CD4-positive, alpha-beta T cell treated with Interleukin-4 for 4 hours (primary cell): Measurements from ENCODE around the gene NSUN3.
"Not testable (repeated sequence)": the region's sequence is repeated elsewhere in the genome, so short reads cannot be mapped to it uniquely, and the experiment has no call there.

Source experiments
- DNase-seq: peaks from one replicate; pipeline ENCODE4 v3.0.0-alpha.2; 2020

The NSUN3 gene

GRCh38 chr3:94062513-94063404, at the start of gene NSUN3, which contains the start of gene DHFR2:
NSUN3 (plus strand) TSS chr3:94063061; CDS start chr3:94063127, 66 bp downstream.
DHFR2 (minus strand) TSS chr3:94062916; CDS start chr3:94061511, 1,405 bp downstream.
- peak; percentile 93 for DNase-seq

- no peak for DNase-seq
These were observed 47.8 kb upstream of the NSUN3 start for GRCh38 chr3:94015025-94015424.

- no peak for DNase-seq
These were observed 43.2 kb upstream of the NSUN3 start for GRCh38 chr3:94019659-94020058.

- no peak for DNase-seq
These were observed 42.6 kb upstream of the NSUN3 start for GRCh38 chr3:94020293-94020692.

GRCh38 chr3:94024385-94024784, 38.5 kb upstream of the NSUN3 start:
- no peak for DNase-seq

- no peak for DNase-seq
These were observed 36.2 kb upstream of the NSUN3 start for GRCh38 chr3:94026623-94027022.

GRCh38 chr3:94028093-94028837, 34.6 kb upstream of the NSUN3 start, which contains the start of gene STX19:
STX19 (minus strand) TSS chr3:94028597; CDS start chr3:94015269, 13,328 bp downstream.
- DNase-seq: no peak

GRCh38 chr3:94036909-94037507, 25.9 kb upstream of the NSUN3 start:
- DNase-seq: peak; percentile 21

- no peak for DNase-seq
These were observed 19.6 kb upstream of the NSUN3 start for GRCh38 chr3:94043285-94043684.

GRCh38 chr3:94044100-94044936, 18.5 kb upstream of the NSUN3 start:
- DNase-seq: not testable (repeated sequence)

- DNase-seq: no peak
These were observed 16.3 kb upstream of the NSUN3 start for GRCh38 chr3:94046533-94046932.

GRCh38 chr3:94049267-94049666, 13.6 kb upstream of the NSUN3 start:
- no peak for DNase-seq

- DNase-seq: no peak
These were observed 12.3 kb upstream of the NSUN3 start for GRCh38 chr3:94050546-94050945.

GRCh38 chr3:94061297-94061696, 1.6 kb upstream of the NSUN3 start:
- DNase-seq: no peak

- DNase-seq: no peak
These were observed 747 bp downstream of the NSUN3 start for GRCh38 chr3:94063496-94064119.

GRCh38 chr3:94064243-94064860, 1.5 kb downstream of the NSUN3 start:
- no peak for DNase-seq

- DNase-seq: no peak
These were observed 2.3 kb downstream of the NSUN3 start for GRCh38 chr3:94065122-94065521.

GRCh38 chr3:94065819-94066480, 3.1 kb downstream of the NSUN3 start:
- no peak for DNase-seq

GRCh38 chr3:94066506-94067500, 3.9 kb downstream of the NSUN3 start:
- no peak for DNase-seq
